Activated CD4-positive, alpha-beta T cell treated with anti-CD3 and anti-CD28 coated beads, Interleukin-2, amount 50 U/mL, for 48 hours (primary cell): ENCODE data around the gene BACH2.
"Not testable (repeated sequence)": the region's sequence is repeated elsewhere in the genome, so short reads cannot be mapped to it uniquely, and the experiment has no call there.

Experiments used
- DNase-seq, 2 experiments: peaks; one replicate each; pipeline ENCODE4 v3.0.0-alpha.2; 2020

Gene BACH2

DNA sequence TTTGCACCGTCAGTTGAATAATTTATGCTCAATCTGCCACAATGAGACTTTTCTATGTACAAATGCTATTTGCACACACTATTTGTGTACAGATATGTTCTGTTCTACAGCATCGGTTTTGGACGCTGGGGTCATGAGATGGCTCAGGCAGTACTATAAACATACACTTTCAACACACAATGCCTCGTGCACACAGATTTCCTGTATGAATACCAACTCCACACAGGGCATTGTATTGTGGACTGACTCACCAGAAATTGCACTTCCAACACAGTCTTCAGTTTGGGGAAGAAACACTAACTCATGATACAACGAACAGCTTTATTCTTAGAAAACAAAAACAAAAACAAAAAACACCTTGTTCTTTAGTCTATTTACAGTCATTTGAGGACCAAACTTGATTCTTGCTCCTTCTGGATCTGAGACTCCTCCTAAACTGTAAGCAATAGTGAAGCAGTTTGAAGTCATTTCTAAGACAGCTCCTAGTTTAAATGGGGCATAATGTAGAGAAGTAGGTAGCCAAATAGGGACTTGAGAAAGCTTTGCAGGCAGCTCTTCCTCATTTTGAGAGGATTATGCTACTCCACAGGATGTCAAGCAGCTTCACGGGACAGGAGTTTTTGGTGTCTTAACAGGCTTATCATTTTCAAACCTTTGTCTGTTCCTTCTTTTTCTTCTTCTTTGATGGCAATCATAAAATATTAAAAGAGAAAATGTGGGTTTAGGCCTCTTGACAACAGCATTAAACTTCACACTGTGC, 368.7 kb downstream of the BACH2 start:
- no peak for DNase-seq

- no peak for DNase-seq
Observed at GRCh38 chr6:89927264-89927663, 369.4 kb downstream of the BACH2 start.

- no peak for DNase-seq
Observed at GRCh38 chr6:89925826-89926225, 370.8 kb downstream of the BACH2 start.

GRCh38 chr6:89924231-89924630, 372.4 kb downstream of the BACH2 start:
- no peak for DNase-seq

GRCh38 chr6:89921691-89922090, 375.0 kb downstream of the BACH2 start:
- no peak for DNase-seq

DNA sequence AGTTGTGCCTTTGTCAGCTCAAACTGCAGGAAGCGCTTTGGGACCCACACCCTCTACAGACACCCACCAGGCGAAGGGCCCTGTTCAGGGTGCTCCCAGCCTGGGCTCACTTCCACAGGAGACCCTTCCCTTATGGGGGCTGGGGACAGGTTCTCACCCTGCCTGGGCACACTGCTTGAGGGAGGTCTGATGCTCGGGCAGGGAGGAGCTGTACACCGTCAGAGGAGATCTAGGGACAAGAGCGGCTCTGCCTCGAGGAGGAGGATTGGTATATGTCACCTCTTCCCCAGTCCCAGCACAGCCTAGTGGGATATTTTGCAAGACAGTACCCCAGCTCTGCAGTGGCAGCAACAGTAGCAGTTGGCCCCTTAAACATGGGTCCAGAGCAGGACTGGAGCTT, 375.4 kb downstream of the BACH2 start:
- DNase-seq: no peak

- no peak for DNase-seq
Observed at GRCh38 chr6:89917801-89918366, 378.8 kb downstream of the BACH2 start.

- no peak for DNase-seq
Observed at GRCh38 chr6:89917216-89917615, 379.4 kb downstream of the BACH2 start.

- DNase-seq: no peak
Observed at GRCh38 chr6:89916136-89916920, 380.3 kb downstream of the BACH2 start.

DNA sequence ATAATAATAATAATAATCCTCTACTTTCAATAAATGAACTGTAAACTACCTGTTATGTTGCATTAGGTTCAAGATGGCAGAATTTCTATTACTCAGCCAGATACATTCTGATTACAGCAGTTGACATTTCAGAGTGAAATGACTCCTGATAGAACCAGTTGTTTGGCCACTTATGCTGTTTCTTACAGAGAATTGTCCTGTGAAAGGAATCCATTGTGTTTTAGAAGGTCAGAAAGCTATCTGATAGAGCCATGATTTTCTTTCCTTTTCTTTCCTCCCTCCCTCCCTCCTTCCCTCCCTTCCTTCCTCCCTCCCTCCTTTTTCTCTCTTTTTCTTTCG, 385.8 kb downstream of the BACH2 start:
- no peak for DNase-seq

- DNase-seq: not testable (repeated sequence)
Observed at GRCh38 chr6:89910001-89910901, 386.4 kb downstream of the BACH2 start.

GRCh38 chr6:89895276-89895874, 401.3 kb downstream of the BACH2 start:
- DNase-seq: no peak

DNA sequence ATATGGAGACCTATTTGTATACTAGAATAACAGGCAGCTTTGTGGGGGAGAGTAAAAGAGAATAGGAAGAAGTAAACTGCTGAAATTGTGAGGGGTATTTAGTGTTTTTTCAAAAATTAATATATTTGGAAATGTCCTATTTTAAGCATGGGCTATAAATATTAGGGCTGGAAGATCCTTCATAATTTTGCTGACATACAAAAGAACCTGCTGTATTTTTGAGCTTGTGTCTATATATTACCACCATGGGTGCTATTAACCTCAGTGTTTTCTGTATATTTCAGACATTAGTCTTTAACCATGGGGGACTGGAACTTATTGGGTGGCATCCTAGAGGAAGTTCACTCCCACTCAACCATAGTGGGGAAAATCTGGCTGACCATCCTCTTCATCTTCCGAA, 402.5 kb downstream of the BACH2 start, which contains the start of gene GJA10:
GJA10 (plus strand) TSS at position 301 of the 400 bp plus-strand sequence; CDS start at position 301, 0 bp downstream.
- DNase-seq: no peak

DNA sequence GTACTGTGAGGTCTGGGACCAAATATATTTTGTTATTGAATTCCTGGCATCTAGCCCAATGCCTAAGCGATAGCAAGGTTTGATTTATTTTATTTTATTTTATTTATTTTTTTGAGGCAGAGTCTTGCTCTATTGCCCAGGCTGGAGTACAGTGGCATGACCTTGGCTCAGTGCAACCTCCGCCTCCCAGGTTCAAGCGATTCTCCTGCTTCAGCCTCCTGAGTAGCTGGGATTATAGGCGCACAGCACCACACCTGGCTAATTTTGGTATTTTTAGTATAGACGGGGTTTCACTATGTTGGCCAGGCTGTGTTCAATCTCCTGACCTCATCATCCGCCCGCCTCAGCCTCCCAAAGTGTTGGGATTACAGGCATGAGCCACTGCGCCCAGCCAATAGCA, 404.1 kb downstream of the BACH2 start:
- not testable (repeated sequence) for DNase-seq

DNA sequence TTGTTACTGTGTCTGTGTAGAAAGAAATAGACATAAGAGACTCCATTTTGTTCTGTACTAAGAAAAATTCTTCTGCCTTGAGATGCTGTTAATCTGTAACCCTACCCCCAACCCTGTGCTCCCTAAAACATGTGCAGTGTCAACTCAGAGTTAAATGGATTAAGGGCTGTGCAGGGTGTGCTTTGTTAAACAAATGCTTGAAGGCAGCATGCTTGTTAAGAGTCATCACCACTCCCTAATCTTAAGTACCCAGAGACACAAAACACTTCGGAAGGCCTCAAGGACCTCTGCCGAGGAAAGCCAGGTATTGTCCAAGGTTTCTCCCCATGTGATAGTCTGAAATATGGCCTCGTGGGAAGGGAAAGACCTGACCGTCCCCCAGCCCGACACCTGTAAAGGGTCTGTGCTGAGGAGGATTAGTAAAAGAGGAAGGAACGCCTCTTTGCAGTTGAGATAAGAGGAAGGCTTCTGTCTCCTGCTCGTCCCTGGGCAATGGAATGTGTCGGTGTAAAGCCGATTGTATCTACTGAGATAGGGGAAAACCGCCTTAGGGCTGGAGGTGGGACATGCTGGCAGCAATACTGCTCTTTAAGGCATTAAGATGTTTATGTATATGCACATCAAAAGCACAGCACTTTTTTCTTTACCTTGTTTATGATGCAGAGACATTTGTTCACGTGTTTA, 405.7 kb downstream of the BACH2 start:
- not testable (repeated sequence) for DNase-seq

GRCh38 chr6:89888871-89889270, 407.8 kb downstream of the BACH2 start:
- DNase-seq: no peak

GRCh38 chr6:89888138-89888514, 408.5 kb downstream of the BACH2 start:
- DNase-seq: no peak

DNA sequence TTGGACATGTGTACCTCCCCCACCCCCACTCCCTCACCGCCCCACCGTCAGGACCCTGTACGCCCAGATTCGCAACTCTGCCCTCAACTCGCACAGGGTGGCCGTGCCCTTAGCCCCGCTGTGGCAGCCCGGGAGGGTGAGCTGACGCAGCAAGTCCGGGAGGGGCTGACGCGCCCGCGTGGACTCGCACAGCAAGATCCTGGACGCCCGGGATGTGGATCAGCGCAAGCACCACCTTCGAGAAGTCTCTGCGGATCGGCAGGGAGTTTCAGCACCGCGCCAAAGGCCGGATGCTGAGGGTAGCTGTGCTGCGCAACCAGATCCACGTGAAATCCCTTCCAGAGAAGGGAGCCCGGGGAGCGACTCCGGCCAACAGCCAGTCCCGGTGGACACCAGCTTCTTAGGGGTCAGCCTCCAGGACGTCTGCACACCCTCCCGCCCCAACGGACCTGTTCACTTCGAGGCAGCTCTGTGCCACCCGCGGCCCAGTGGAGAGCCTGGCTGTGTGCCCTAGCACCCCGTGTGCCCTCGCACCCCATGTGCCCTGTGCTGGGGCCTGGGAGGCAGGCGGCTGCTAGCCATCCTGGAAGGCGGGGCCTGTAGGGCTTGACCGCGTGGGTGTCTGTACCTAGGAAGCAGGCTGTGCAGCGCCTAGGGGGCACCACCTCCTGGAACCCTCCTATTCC, 409.0 kb downstream of the BACH2 start:
- peak in 1 of 2 experiments; percentile 14 for DNase-seq

DNA sequence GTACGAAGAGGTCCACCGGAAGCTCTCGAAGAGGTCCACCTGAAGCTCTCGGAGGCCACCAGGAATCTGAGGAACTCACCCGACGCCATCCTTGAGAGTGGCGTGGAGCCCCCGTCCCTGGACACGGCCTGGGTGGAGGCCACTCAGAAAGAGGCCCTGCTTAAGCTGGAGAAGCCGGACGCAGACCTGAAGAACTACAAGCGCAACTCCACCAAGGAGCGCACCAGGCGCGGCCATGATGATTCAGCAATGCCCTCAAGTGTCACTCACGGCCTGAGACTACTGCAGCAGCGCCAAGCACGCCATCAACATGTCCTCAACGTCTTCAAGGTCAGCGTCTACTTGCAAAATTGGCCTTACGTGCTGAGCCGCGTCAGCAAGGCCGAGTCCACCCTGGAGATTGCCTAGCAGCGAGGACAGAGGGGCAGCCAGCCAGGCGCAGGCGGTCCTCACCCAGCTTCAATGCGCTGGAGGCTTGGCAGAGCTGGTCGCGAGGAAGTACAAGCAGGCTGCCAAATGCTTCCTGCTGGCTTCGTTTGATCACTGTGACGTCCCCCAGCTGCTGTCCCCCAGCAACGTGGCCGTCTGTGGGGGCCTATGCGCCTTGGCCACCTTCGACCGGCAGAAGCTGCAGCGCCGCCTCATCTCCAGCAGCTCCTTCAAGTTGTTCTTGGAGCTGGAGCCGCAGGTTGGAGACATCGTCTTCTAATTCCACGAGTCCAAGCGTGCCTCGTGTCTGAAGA, 410.1 kb downstream of the BACH2 start:
- no peak for DNase-seq
